ENCODE results near the gene TGM3. TPM values are rescaled to one million over a fixed set of nuclear protein-coding genes. Genes with fewer than 3 reads are reported as not detected.

The TGM3 gene
- total and polyA plus RNA-seq, 12 donors: 0.22 TPM; not detected in 11

DNA sequence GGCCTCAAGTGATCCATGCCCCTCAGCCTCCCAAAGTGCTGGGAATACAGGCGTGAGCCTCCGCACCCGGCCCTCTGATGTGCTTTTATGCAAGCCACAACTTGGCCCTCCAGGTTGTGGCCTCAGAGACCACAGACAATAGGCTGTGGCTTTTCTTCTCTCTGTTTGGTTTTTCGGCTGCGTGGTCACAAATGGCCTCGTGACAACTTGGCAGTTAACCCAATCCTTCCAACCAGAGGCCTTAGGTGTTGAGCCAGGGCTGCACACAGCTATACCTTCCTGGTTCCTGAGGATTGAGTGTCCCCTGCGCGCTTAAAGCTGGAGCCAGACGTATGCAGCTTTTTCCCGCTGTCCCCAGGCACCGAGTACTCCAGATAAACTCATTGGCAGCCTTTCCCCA, 6.3 kb upstream of the TGM3 start:
- DNase-seq (no peak), ATAC-seq (peak in 1 of 8 donors; percentile 38)
- H3K27me3 ChIP-seq: peaks cover 0 to 8% (median 4%) of the 10 kb centered on the region in 7 donors
- H3K36me3 ChIP-seq: no peaks in the 10 kb centered on the region
- H3K9me3 ChIP-seq: no peaks in the 10 kb centered on the region
- WGBS, 2 donors: 22 to 25% methylated on average over 11 of the region's 11 CpGs
- intact Hi-C loops (cut with DNase I): no loop called here
- peaks cover 0 to 59% (median 8%) of the 10 kb centered on the region in 9 donors for H3K4me1 ChIP-seq
- TF ChIP-seq, protein P1, sequence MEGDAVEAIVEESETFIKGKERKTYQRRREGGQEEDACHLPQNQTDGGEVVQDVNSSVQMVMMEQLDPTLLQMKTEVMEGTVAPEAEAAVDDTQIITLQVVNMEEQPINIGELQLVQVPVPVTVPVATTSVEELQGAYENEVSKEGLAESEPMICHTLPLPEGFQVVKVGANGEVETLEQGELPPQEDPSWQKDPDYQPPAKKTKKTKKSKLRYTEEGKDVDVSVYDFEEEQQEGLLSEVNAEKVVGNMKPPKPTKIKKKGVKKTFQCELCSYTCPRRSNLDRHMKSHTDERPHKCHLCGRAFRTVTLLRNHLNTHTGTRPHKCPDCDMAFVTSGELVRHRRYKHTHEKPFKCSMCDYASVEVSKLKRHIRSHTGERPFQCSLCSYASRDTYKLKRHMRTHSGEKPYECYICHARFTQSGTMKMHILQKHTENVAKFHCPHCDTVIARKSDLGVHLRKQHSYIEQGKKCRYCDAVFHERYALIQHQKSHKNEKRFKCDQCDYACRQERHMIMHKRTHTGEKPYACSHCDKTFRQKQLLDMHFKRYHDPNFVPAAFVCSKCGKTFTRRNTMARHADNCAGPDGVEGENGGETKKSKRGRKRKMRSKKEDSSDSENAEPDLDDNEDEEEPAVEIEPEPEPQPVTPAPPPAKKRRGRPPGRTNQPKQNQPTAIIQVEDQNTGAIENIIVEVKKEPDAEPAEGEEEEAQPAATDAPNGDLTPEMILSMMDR (IDR thresholded peaks at IDR 0.05): no peak
- H3K27ac ChIP-seq: peak overlapping the region in 4 of 10 donors; percentile 17 to 82 (median 52)
- no peak overlapping the region for H3K4me3 ChIP-seq

DNA sequence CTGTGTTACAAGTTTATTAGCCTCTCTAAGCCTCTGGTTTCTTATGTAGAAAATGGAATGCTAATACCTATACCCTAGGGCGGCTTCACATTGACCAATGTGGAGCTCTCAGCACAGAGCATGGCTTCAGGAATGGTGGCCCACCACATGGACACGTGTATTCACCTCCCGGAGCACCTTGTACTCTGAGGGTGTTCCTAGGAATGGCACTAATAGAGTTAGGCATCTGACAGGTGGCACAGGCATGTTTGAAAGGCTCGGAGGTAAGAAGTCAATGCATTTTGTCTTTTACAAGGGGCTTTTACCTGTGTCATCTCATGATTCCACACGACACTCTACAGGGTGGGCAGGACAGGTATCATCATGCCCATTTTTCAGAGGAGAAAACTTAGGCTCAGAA, 5.3 kb upstream of the TGM3 start:
- no peak overlapping the region for H3K4me3 ChIP-seq
- no peaks in the 10 kb centered on the region for H3K36me3 ChIP-seq
- WGBS, 2 donors: 93 to 94% methylated on average over 5 of the region's 5 CpGs
- DNase-seq (no peak), ATAC-seq (no peak)
- peaks cover 0 to 53% (median 8%) of the 10 kb centered on the region in 9 donors for H3K4me1 ChIP-seq
- intact Hi-C loops (cut with DNase I): loop anchor here in 1 of 10 donors (5.0 kb wide), 1 partner anchor 1142 kb away; no protein-coding TSS in a partner anchor
- H3K27ac ChIP-seq: peak overlapping the region in 1 of 10 donors; percentile 82
- no peaks in the 10 kb centered on the region for H3K9me3 ChIP-seq
- TF ChIP-seq, protein P1 (IDR thresholded peaks at IDR 0.05): no peak
- H3K27me3 ChIP-seq: peaks cover 0 to 13% (median 4%) of the 10 kb centered on the region in 7 donors

DNA sequence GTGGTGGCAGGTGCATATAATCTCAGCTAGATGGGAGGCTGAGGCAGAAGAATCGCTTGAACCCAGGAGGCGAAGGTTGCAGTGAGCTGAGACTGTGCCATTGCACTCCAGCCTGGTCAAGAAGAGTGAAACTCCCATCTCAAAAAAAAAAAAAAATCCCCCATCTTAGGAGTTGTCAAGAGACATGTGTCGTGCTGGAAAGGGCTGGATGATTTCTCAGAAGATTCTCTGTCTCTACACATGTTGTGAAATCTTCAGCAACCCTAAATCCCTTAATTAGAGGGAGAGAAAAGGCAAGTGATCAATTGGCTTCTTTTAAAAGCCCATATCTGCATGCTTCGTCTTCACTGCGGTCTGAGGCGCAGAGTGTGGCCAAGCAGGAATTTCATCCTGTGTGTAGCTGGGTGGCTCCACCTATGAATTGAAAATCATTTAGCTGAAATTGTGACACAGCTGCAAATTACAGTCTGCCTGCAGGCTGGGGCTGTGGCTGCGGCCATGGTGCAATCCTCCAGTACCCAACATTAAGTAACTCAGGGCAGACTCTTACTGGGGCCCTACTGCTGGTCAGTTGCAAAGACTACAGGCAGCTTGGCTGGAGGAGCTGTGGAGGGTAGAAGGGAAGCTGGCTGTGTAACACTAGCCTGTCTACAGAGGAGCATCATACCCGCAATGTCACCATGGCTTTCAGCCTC, 3.2 kb upstream of the TGM3 start:
- Histone ChIP-seq H3K4me3 (no peak overlapping the region), H3K9me3 (no peaks in the 10 kb centered on the region), H3K27me3 (peaks cover 0 to 13% (median 6%) of the 10 kb centered on the region in 7 donors), H3K27ac (peak overlapping the region in 1 of 10 donors; percentile 80), H3K36me3 (no peaks in the 10 kb centered on the region), H3K4me1 (peaks cover 0 to 55% (median 8%) of the 10 kb centered on the region in 9 donors)
- TF ChIP-seq, protein P1 (IDR thresholded peaks at IDR 0.05): no peak
- DNase-seq (no peak), ATAC-seq (peak in 3 of 8 donors; percentile 24 to 61 (median 30))
- intact Hi-C loops (cut with DNase I): loop anchor here in 1 of 10 donors (5.0 kb wide), 1 partner anchor 1140 kb away; no protein-coding TSS in a partner anchor
- WGBS, 2 donors: 93 to 94% methylated on average over 8 of the region's 8 CpGs

- H3K9me3 ChIP-seq: no peaks in the 10 kb centered on the region
- intact Hi-C loops (cut with DNase I): loop anchor here in 1 of 10 donors (5.0 kb wide), 1 partner anchor 1139 kb away; no protein-coding TSS in a partner anchor
- H3K36me3 ChIP-seq: no peaks in the 10 kb centered on the region
- peaks cover 0 to 17% (median 6%) of the 10 kb centered on the region in 7 donors for H3K27me3 ChIP-seq
- no peak overlapping the region for H3K4me3 ChIP-seq
- peak overlapping the region in 1 of 10 donors; percentile 80 for H3K27ac ChIP-seq
- WGBS, 2 donors: 94 to 95% methylated on average over 11 of the region's 11 CpGs
- TF ChIP-seq, protein P1 (IDR thresholded peaks at IDR 0.05): no peak
- peaks cover 0 to 46% (median 8%) of the 10 kb centered on the region in 9 donors for H3K4me1 ChIP-seq
- DNase-seq: no peak
- no peak for ATAC-seq
Measured at GRCh38 chr20:2293486-2293885, 2.3 kb upstream of the TGM3 start.

Data from heart right ventricle (tissue), 16 donors.